ENCODE data around the gene CALML3. TPM values are rescaled to one million over a fixed set of nuclear protein-coding genes. Genes with fewer than 3 reads are reported as not detected.

Gene CALML3
- total and polyA plus RNA-seq, 10 of the 15 experiments (the other 5 are each of a cell fraction or from before 2014, with no cell fraction given) = not detected

GRCh38 chr10:5527332-5528200, 2.8 kb downstream of the CALML3 start:
- 28% methylated on average over 10 of the region's 10 CpGs for WGBS (ENCODE audit: insufficient coverage, insufficient replicate concordance, low lambda C conversion rate, missing lambda C conversion rate)
- SMC1A ChIA-PET (ENCODE audit: uncharacterized antibody, unreplicated experiment) = no interaction called here
- TF ChIP-seq TCF7 (IDR thresholded peaks at IDR 0.05; ENCODE audit: borderline replicate concordance) = no peak
- TF ChIP-seq ATF2 (IDR thresholded peaks at IDR 0.05; ENCODE audit: low read length) = no peak
- TF ChIP-seq ZNF622 (IDR thresholded peaks at IDR 0.05) = no peak
- no peak for TF ChIP-seq SRF (IDR thresholded peaks at IDR 0.05; ENCODE audit: low read depth in 2 of 2, low read length in 2 of 2)
- no peak for TF ChIP-seq NR2C2 (IDR thresholded peaks at IDR 0.05; ENCODE audit: borderline replicate concordance, control insufficient read depth, insufficient read length, low read depth)
- TF ChIP-seq BHLHE40 (IDR thresholded peaks at IDR 0.05; ENCODE audit: borderline replicate concordance in 1 of 2, low read depth in 2 of 2, low read length in 1 of 2) = no peak
- no peak for TF ChIP-seq NFIC (IDR thresholded peaks at IDR 0.05; ENCODE audit: low read depth, low read length)
- TF ChIP-seq ZNF687 (IDR thresholded peaks at IDR 0.05) = no peak
- TF ChIP-seq NKRF (conservative IDR thresholded peaks at IDR 0.05) = no peak
- no peak for TF ChIP-seq ESRRA (IDR thresholded peaks at IDR 0.05; ENCODE audit: low read length)
- no peak for TF ChIP-seq ATF3 (IDR thresholded peaks at IDR 0.05; ENCODE audit: borderline replicate concordance, extremely low read depth, low read depth, low read length)

More at GRCh38 chr10:5527332-5528200, 2.8 kb downstream of the CALML3 start:
- no peak for DNase-seq (ENCODE audit: low read depth, low spot score)
- Histone ChIP-seq H3K79me2 (ENCODE audit: control insufficient read depth, insufficient read depth, low read length) (no peaks in the 10 kb centered on the region), H3K27ac (ENCODE audit: control insufficient read depth, insufficient read depth) (no peak overlapping the region), H4K20me1 (ENCODE audit: control insufficient read depth, insufficient read depth) (no peaks in the 10 kb centered on the region), H3K9me3 (replicated peaks; ENCODE audit: control insufficient read depth, insufficient read depth, low read length) (no peaks in the 10 kb centered on the region), H3K4me2 (ENCODE audit: control insufficient read depth, insufficient read depth) (no peak overlapping the region), H3K9ac (ENCODE audit: control insufficient read depth, insufficient read depth, low read length) (no peak overlapping the region), H3K36me3 (ENCODE audit: control insufficient read depth in 2 of 2, insufficient read depth in 2 of 2, low read length in 1 of 2) (no peaks in the 10 kb centered on the region), H3K4me1 (ENCODE audit: control insufficient read depth, insufficient read depth, low read length) (no peaks in the 10 kb centered on the region), H3K4me3 (no peak overlapping the region), H2AFZ (ENCODE audit: control insufficient read depth, low read depth, low read length) (no peak overlapping the region), H3K27me3 (replicated peaks in 1 of 2; ENCODE audit: control insufficient read depth in 2 of 2, insufficient read depth in 2 of 2, low read length in 1 of 2) (peaks cover 5% of the 10 kb centered on the region in 2 experiments; a peak in 3 of 4 replicates)
- ChIA-PET POLR2A (interaction anchor here (0.7 kb wide), 1 partner anchor 17 kb away, joined by 5 read pairs; no protein-coding TSS in a partner anchor), CTCF (no interaction called here), RAD21 (ENCODE audit: unreplicated experiment) (no interaction called here)
- FAIRE-seq = no peak
- no TSS peak for BruUV-seq (replicated peaks)
- no peak for ATAC-seq
- in situ Hi-C loops (cut with MboI) (no loop called here), intact Hi-C loops (cut with micrococcal nuclease; ENCODE audit: unreplicated experiment) (no loop called here)

Measured in GM12878 (cell line).